Left renal pelvis (tissue), 4 donors: Measurements from ENCODE around the gene ZSCAN25. TPM values are rescaled to one million over a fixed set of nuclear protein-coding genes. Genes with fewer than 3 reads are reported as not detected.

ENCODE experiments used
- polyA plus RNA-seq, 4 donors: library from polyadenylated mRNA; unstranded; fragments of 120-200 nt; gene quantifications; one replicate each; pipeline ENCODE4 v1.2.1, GENCODE V29; 2013; ENCODE audit not compliant: insufficient read length in 4 of 4

ZSCAN25 gene
- polyA plus RNA-seq, 4 donors, result 19.5 to 22.9 (median 19.6) TPM

Other genes with a start within 250 kb of the ZSCAN25 start
- gene ARPC1B, start 242.2 kb upstream of the ZSCAN25 start, polyA plus RNA-seq, result 10 to 100 TPM; 26.5 to 47.6 (median 34.2) TPM
- gene PDAP1, start 208.3 kb upstream of the ZSCAN25 start, polyA plus RNA-seq, result 100 to 1,000 TPM; 114 to 140 (median 137) TPM
- gene BUD31, start 208.0 kb upstream of the ZSCAN25 start, polyA plus RNA-seq, result 100 to 1,000 TPM in 3 of 4 donors, 10 to 100 TPM in 1; 94.8 to 124 (median 108) TPM
- 1 to 10 TPM; 3.9 to 6.9 (median 4.6) TPM for gene PTCD1, start 178.1 kb upstream of the ZSCAN25 start, polyA plus RNA-seq
- gene CPSF4, start 178.0 kb upstream of the ZSCAN25 start, polyA plus RNA-seq, result 10 to 100 TPM; 24.0 to 42.7 (median 29.2) TPM
- 100 to 1,000 TPM; 275 to 470 (median 437) TPM for gene ATP5MF, start 150.8 kb upstream of the ZSCAN25 start, polyA plus RNA-seq
- 10 to 100 TPM; 20.2 to 55.7 (median 27.9) TPM for gene ZNF789, start 144.1 kb upstream of the ZSCAN25 start, polyA plus RNA-seq
- 10 to 100 TPM; 11.6 to 18.6 (median 15.2) TPM for gene ZNF394, start 116.7 kb upstream of the ZSCAN25 start, polyA plus RNA-seq
- gene ZKSCAN5, start 112.3 kb upstream of the ZSCAN25 start, polyA plus RNA-seq, result 10 to 100 TPM; 14.3 to 16.9 (median 15.0) TPM
- 10 to 100 TPM; 13.0 to 17.7 (median 15.0) TPM for gene FAM200A, start 64.8 kb upstream of the ZSCAN25 start, polyA plus RNA-seq
- 100 to 1,000 TPM in 1 of 4 donors, 10 to 100 TPM in 3; 71.2 to 100 (median 78.3) TPM for gene ZNF655, start 58.3 kb upstream of the ZSCAN25 start, polyA plus RNA-seq
- gene TMEM225B, start 18.7 kb upstream of the ZSCAN25 start, polyA plus RNA-seq, result 1 to 10 TPM; 2.0 to 3.0 (median 2.5) TPM
- 1 to 10 TPM; 1.6 to 3.0 (median 1.8) TPM for gene CYP3A5, start 63.0 kb downstream of the ZSCAN25 start, polyA plus RNA-seq
- 10 to 100 TPM in 1 of 4 donors, 1 to 10 TPM in 1, under 1 TPM in 2; 0.42 to 14.2 (median 1.1) TPM for gene CYP3A7, start 118.2 kb downstream of the ZSCAN25 start, polyA plus RNA-seq
- gene CYP3A4, start 167.2 kb downstream of the ZSCAN25 start, polyA plus RNA-seq, result under 1 TPM; 0.11 to 0.26 (median 0.16) TPM
- gene CYP3A43, start 211.1 kb downstream of the ZSCAN25 start, polyA plus RNA-seq, result under 1 TPM; 0.15 to 0.79 (median 0.33) TPM